Measurements from ENCODE around the gene HDAC3. TPM values are rescaled to one million over a fixed set of nuclear protein-coding genes. Genes with fewer than 3 reads are reported as not detected.
A peak's percentile ranks its signal among the peaks of the same experiment; 100 is the strongest.

HDAC3 gene
- total RNA-seq, 1 donor from 2014 or later: 84.9 TPM

DNA sequence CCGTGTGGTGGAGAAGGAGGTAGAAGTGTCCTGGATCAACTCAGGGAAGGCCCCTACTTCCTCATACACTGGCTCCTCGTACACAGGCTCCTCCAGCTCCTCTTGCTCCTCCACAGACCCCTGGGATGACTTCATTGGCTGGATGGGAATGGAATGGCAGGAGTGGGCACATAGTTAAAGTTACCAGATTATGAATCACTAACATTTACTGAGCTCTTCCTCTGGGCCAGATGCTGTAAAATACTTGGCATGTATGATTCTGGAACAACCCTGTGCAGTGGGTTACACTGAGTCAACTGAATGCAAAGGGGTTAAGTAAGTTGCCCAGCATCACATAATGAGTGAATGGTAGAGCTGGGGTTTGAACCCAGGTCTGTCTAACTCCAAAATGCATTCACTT is 17.6 kb upstream of the HDAC3 start:
- H3K36me3 Mint-ChIP-seq (ENCODE audit: low read depth, unreplicated experiment): peaks cover 73% of the 10 kb centered on the region
- H3K27me3 Mint-ChIP-seq (ENCODE audit: unreplicated experiment): peaks cover 26% of the 10 kb centered on the region
- H3K4me3 Mint-ChIP-seq (ENCODE audit: unreplicated experiment): no peak overlapping the region
- TF ChIP-seq, protein P1, sequence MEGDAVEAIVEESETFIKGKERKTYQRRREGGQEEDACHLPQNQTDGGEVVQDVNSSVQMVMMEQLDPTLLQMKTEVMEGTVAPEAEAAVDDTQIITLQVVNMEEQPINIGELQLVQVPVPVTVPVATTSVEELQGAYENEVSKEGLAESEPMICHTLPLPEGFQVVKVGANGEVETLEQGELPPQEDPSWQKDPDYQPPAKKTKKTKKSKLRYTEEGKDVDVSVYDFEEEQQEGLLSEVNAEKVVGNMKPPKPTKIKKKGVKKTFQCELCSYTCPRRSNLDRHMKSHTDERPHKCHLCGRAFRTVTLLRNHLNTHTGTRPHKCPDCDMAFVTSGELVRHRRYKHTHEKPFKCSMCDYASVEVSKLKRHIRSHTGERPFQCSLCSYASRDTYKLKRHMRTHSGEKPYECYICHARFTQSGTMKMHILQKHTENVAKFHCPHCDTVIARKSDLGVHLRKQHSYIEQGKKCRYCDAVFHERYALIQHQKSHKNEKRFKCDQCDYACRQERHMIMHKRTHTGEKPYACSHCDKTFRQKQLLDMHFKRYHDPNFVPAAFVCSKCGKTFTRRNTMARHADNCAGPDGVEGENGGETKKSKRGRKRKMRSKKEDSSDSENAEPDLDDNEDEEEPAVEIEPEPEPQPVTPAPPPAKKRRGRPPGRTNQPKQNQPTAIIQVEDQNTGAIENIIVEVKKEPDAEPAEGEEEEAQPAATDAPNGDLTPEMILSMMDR (IDR thresholded peaks at IDR 0.05; ENCODE audit: unreplicated experiment): no peak
- no peaks in the 10 kb centered on the region for H3K9me3 Mint-ChIP-seq (ENCODE audit: unreplicated experiment)
- no peak for DNase-seq (ENCODE audit: low spot score)
- H3K27ac Mint-ChIP-seq (ENCODE audit: unreplicated experiment): no peak overlapping the region
- peaks cover 25% of the 10 kb centered on the region for H3K4me1 Mint-ChIP-seq (ENCODE audit: unreplicated experiment)

DNA sequence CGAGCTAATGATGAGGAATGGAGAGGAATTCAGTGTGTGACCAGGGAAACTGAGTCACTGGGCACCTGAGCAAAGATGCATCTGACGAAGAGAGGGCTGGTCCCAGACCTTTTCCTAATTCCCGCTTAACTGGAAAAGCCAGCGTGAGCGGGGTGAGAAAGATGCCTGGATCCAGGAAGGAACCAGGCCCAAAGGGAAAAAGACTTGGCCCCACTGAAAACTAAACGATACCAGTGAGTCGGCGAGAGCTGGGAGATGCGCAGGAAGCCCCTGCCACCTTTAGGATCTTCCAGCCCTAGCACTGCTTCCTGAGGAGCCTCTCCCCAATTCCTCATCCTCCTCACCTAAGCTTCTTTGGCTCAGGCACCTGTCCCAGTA is 15.1 kb upstream of the HDAC3 start:
- no peak for DNase-seq (ENCODE audit: low spot score)
- TF ChIP-seq, protein P1 (IDR thresholded peaks at IDR 0.05; ENCODE audit: unreplicated experiment): no peak
- no peaks in the 10 kb centered on the region for H3K9me3 Mint-ChIP-seq (ENCODE audit: unreplicated experiment)
- H3K36me3 Mint-ChIP-seq (ENCODE audit: low read depth, unreplicated experiment): peaks cover 61% of the 10 kb centered on the region
- H3K27ac Mint-ChIP-seq (ENCODE audit: unreplicated experiment): peak overlapping the region; percentile 74
- peak overlapping the region; percentile 81 for H3K4me3 Mint-ChIP-seq (ENCODE audit: unreplicated experiment)
- H3K4me1 Mint-ChIP-seq (ENCODE audit: unreplicated experiment): peaks cover 24% of the 10 kb centered on the region
- H3K27me3 Mint-ChIP-seq (ENCODE audit: unreplicated experiment): peaks cover 23% of the 10 kb centered on the region

DNA sequence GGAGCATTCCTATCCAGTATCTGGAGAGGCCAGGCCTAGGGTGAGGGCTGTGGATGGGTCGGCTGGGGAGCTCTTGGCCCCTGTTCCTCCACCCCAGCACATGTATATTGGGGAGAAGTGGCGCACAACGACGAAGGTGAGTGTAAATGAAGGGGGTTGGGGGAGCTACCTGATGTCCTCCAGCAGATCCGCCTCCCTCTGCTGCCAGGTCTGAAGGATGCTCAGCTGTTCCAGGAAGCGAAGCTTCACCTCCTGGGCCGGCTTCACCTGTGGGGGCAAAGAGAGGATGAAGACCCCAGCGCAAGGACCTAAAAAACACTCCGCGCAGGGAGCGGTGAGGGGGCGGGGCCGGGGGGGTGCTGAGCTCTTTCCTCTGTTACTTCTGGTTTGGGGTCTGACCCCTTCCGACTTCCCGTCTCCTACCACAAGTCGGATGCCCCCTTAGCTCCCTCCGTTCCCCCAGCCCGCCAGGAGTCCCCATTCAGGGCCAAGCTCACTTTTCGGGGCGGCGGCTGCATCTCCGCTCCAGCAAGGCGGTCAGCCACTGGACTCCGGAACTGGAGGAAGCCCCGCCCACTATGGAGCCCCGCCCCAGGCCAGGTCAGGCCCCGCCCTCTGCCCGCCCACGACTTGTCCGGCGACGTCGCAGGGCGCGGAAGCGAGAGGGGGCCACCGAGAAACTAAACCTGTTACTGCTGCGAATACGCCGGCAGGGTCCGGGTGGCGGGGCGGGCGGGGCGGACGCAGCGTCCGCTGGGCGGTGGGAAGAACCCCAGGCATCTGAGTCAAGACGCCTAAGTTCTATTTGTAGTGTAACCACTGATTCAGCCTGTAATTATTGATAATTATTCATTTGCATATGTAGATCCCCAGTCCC is 14.4 kb upstream of the HDAC3 start, which contains the start of gene FCHSD1:
Gene FCHSD1 (minus strand): TSS at position 568 of the 877 bp plus-strand sequence. CDS start 50 bp downstream, at position 518.
- Mint-ChIP-seq H3K27me3 (ENCODE audit: unreplicated experiment) (peaks cover 21% of the 10 kb centered on the region), H3K4me3 (ENCODE audit: unreplicated experiment) (peak within 1 kb of the TSS; percentile 96), H3K36me3 (ENCODE audit: low read depth, unreplicated experiment) (peaks cover 61% of the 10 kb centered on the region), H3K27ac (ENCODE audit: unreplicated experiment) (peak within 1 kb of the TSS; percentile 74), H3K9me3 (ENCODE audit: unreplicated experiment) (no peaks in the 10 kb centered on the region), H3K4me1 (ENCODE audit: unreplicated experiment) (peaks cover 24% of the 10 kb centered on the region)
- TF ChIP-seq, protein P1 (IDR thresholded peaks at IDR 0.05; ENCODE audit: unreplicated experiment): no peak
- DNase-seq (ENCODE audit: low spot score): peak; percentile 96

GRCh38 chr5:141649972-141650371 is 13.3 kb upstream of the HDAC3 start:
- Mint-ChIP-seq H3K9me3 (ENCODE audit: unreplicated experiment) (no peaks in the 10 kb centered on the region), H3K4me3 (ENCODE audit: unreplicated experiment) (peak overlapping the region; percentile 85), H3K36me3 (ENCODE audit: low read depth, unreplicated experiment) (peaks cover 55% of the 10 kb centered on the region), H3K27ac (ENCODE audit: unreplicated experiment) (no peak overlapping the region), H3K27me3 (ENCODE audit: unreplicated experiment) (peaks cover 15% of the 10 kb centered on the region), H3K4me1 (ENCODE audit: unreplicated experiment) (peaks cover 19% of the 10 kb centered on the region)
- no peak for DNase-seq (ENCODE audit: low spot score)
- TF ChIP-seq, protein P1 (IDR thresholded peaks at IDR 0.05; ENCODE audit: unreplicated experiment): no peak

Data from endothelial cell (in vitro differentiated cells).